RWPE1 (cell line): ENCODE measurements around the gene RSPH9.

ENCODE experiments used
- CTCF ChIA-PET: fragments of 350-600 bp; sonication (Branson Sonifier 250); formaldehyde crosslinking; extraction: SDS; loops from one replicate; lab custom pipeline; 2021; lab: Yijun Ruan, JAX
- POLR2A ChIA-PET: fragments of 400-600 bp; formaldehyde crosslinking; extraction: SDS; loops from one replicate; lab custom pipeline; 2020; ENCODE audit warnings: antibody characterized with exemption; ENCODE audit not compliant: low non-redundant PET; lab: Yijun Ruan, JAX
- DNase-seq: peaks from one replicate; pipeline ENCODE4 v3.0.0; 2012; ENCODE audit warnings: low spot score
- H3K27ac ChIP-seq: fragments of 450-650 bp; 2 replicates; pipeline ENCODE4 v1.5.1; 2017
- CTCF ChIP-seq: fragments of 450-650 bp; conservative IDR thresholded peaks from 2 replicates; pipeline ENCODE4 v1.5.1; 2017; ENCODE audit warnings: low read depth, mild to moderate bottlenecking

RSPH9 gene

GRCh38 chr6:43707767-43708166 lies 62.9 kb downstream of the RSPH9 start:
- H3K27ac ChIP-seq = no peak overlapping the region; the same call in 1 of the 2 replicates
- CTCF ChIA-PET = no interaction called here
- POLR2A ChIA-PET = no interaction called here
- TF ChIP-seq CTCF = no peak
- DNase-seq = no peak

- POLR2A ChIA-PET = interaction anchor here (0.6 to 0.7 kb wide), 2 partner anchors 21 to 61 kb away, joined by 3 read pairs; no protein-coding TSS in a partner anchor
- peak overlapping the region; percentile 77 for H3K27ac ChIP-seq
- CTCF ChIA-PET = interaction anchor here (0.7 kb wide), 1 partner anchor 24 kb away, joined by 3 read pairs; no protein-coding TSS in a partner anchor
- DNase-seq = peak; percentile 56
- TF ChIP-seq CTCF = no peak
Measured at GRCh38 chr6:43708860-43709653, 64.2 kb downstream of the RSPH9 start.

- ChIA-PET POLR2A (interaction anchor here (0.7 kb wide), 1 partner anchor 61 kb away, joined by 3 read pairs; no protein-coding TSS in a partner anchor), CTCF (interaction anchor here (0.7 kb wide), 1 partner anchor 25 kb away, joined by 3 read pairs; no protein-coding TSS in a partner anchor)
- DNase-seq = no peak
- H3K27ac ChIP-seq = peak overlapping the region; percentile 77
- TF ChIP-seq CTCF = no peak
Measured at GRCh38 chr6:43709654-43710303, 64.9 kb downstream of the RSPH9 start.

- no peak for DNase-seq
- POLR2A ChIA-PET = no interaction called here
- no peak for TF ChIP-seq CTCF
- CTCF ChIA-PET = interaction anchor here (0.6 kb wide), 1 partner anchor 364 kb away, joined by 3 read pairs; no protein-coding TSS in a partner anchor
- no peak overlapping the region for H3K27ac ChIP-seq
Measured at GRCh38 chr6:43710576-43710975, 65.7 kb downstream of the RSPH9 start.

GRCh38 chr6:43712579-43712978 lies 67.7 kb downstream of the RSPH9 start:
- ChIA-PET POLR2A (interaction anchor here (1.5 kb wide), 1 partner anchor 12 kb away, joined by 3 read pairs; no protein-coding TSS in a partner anchor), CTCF (interaction anchor here (0.8 kb wide), 1 partner anchor 57 kb away, joined by 3 read pairs; no protein-coding TSS in a partner anchor)
- no peak for DNase-seq
- no peak overlapping the region for H3K27ac ChIP-seq
- TF ChIP-seq CTCF = no peak

- ChIA-PET POLR2A (no interaction called here), CTCF (interaction anchor here (0.6 kb wide), 1 partner anchor 373 kb away, joined by 3 read pairs; no protein-coding TSS in a partner anchor)
- H3K27ac ChIP-seq = no peak overlapping the region
- TF ChIP-seq CTCF = no peak
- no peak for DNase-seq
Measured at GRCh38 chr6:43713643-43714310, 68.9 kb downstream of the RSPH9 start.
